Measurements from ENCODE around the gene COG1. TPM values are rescaled to one million over a fixed set of nuclear protein-coding genes. Genes with fewer than 3 reads are reported as not detected.

COG1 gene
- total RNA-seq, 1 experiment from 2014 or later = 41.2 TPM

GRCh38 chr17:73192206-73192893 lies 505 bp upstream of the COG1 start:
- H3K9me3 ChIP-seq (ENCODE audit: control insufficient read depth, insufficient read depth, low read depth, low read length) = no peaks in the 10 kb centered on the region
- H3K36me3 ChIP-seq (ENCODE audit: control insufficient read depth, insufficient read depth, low read length) = peaks cover 12% of the 10 kb centered on the region; the same call in 1 of the 2 replicates
- POLR2A ChIA-PET = interaction anchor here (0.5 to 0.9 kb wide), 3 partner anchors 51 to 528 kb away, joined by 5 to 7 read pairs (median 7); no protein-coding TSS in a partner anchor
- H3K27ac ChIP-seq (ENCODE audit: low read length) = peak overlapping the region; percentile 90
- peak overlapping the region; percentile 62 to 89 for H3K4me3 ChIP-seq (ENCODE audit: low read depth in 2 of 2, low read length in 2 of 2)
- TF ChIP-seq CTCF (IDR thresholded peaks at IDR 0.05) = no peak
- TF ChIP-seq TCF7L2 (IDR thresholded peaks at IDR 0.05; ENCODE audit: low read depth, low read length) = 0 out of 2 replicates have a peak, but pooled peaks have one; percentile 8
- TF ChIP-seq SIN3A (IDR thresholded peaks at IDR 0.05; ENCODE audit: borderline replicate concordance, insufficient read depth, low read depth, low read length) = peak; percentile 50; the same call in 1 of the 2 replicates
- TF ChIP-seq, protein P1, sequence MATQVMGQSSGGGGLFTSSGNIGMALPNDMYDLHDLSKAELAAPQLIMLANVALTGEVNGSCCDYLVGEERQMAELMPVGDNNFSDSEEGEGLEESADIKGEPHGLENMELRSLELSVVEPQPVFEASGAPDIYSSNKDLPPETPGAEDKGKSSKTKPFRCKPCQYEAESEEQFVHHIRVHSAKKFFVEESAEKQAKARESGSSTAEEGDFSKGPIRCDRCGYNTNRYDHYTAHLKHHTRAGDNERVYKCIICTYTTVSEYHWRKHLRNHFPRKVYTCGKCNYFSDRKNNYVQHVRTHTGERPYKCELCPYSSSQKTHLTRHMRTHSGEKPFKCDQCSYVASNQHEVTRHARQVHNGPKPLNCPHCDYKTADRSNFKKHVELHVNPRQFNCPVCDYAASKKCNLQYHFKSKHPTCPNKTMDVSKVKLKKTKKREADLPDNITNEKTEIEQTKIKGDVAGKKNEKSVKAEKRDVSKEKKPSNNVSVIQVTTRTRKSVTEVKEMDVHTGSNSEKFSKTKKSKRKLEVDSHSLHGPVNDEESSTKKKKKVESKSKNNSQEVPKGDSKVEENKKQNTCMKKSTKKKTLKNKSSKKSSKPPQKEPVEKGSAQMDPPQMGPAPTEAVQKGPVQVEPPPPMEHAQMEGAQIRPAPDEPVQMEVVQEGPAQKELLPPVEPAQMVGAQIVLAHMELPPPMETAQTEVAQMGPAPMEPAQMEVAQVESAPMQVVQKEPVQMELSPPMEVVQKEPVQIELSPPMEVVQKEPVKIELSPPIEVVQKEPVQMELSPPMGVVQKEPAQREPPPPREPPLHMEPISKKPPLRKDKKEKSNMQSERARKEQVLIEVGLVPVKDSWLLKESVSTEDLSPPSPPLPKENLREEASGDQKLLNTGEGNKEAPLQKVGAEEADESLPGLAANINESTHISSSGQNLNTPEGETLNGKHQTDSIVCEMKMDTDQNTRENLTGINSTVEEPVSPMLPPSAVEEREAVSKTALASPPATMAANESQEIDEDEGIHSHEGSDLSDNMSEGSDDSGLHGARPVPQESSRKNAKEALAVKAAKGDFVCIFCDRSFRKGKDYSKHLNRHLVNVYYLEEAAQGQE (IDR thresholded peaks at IDR 0.05; ENCODE audit: insufficient read depth in 1 of 2, low read depth in 2 of 2, low read length in 1 of 2) = no peak
- TF ChIP-seq POLR2AphosphoS5 (IDR thresholded peaks at IDR 0.05; ENCODE audit: low read depth, low read length) = peak; percentile 90
- CTCF ChIA-PET = interaction anchor here (0.6 to 1.1 kb wide), 4 partner anchors 170 to 636 kb away, joined by 4 to 5 read pairs (median 4); no protein-coding TSS in a partner anchor
- in situ Hi-C loops (cut with HindIII; ENCODE audit: low pct_unique_long_range_greater_than_20kb, low sequenced_read_pairs) (no loop called here), intact Hi-C loops (cut with micrococcal nuclease; ENCODE audit: unreplicated experiment) (loop anchor here (1.0 kb wide), 1 partner anchor 467 kb away; no protein-coding TSS in a partner anchor)
- H3K27me3 ChIP-seq (ENCODE audit: control insufficient read depth, insufficient read depth, low read length) = no peaks in the 10 kb centered on the region
- ATAC-seq = peak; percentile 82
- H3K4me1 ChIP-seq (ENCODE audit: control insufficient read depth, insufficient read depth, low read length) = peaks cover 14% of the 10 kb centered on the region; the same call in 1 of the 2 replicates
- DNase-seq (ENCODE audit: low read depth, low spot score) = no peak
- BruUV-seq (replicated peaks) = TSS peak; percentile 73

DNA sequence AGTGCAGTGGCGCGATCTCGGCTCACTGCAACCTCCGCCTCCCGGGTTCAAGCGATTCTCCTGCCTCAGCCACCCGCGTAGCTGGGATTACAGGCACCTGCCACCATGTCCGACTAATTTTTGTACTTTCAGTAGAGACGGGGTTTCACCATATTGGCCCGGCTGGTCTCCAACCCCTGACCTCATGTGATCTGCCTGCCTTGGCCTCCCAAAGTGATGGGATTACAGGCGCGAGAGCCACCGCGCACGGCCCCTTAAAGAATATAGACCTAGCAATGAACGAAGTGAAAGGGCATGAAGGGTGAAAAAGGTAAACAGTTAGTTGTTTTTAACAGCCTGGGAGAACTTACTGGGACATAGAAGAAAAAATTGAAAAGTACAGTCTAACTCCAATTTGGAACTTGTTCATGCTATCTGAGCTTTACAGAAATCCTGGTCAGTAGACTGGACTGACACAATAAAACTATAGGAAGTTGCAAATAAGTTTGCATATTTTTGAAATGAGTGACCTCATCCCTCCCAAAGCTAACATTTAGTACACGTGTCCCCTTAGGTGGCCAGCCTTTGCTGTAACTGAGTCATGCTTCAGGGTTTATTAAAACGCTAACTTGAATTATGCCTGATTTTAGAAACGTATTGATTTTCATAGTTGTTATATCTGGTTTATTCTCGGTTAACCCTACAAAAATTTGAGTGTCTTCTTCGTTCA lies 1.8 kb downstream of the COG1 start:
- intact Hi-C loops (cut with micrococcal nuclease; ENCODE audit: unreplicated experiment) = no loop called here
- CTCF ChIA-PET = interaction anchor here (0.6 to 1.1 kb wide), 3 partner anchors 101 to 1038 kb away, joined by 3 to 5 read pairs (median 3); no protein-coding TSS in a partner anchor
- Histone ChIP-seq H3K36me3 (ENCODE audit: control insufficient read depth, insufficient read depth, low read length) (peaks cover 16% of the 10 kb centered on the region; the same call in 1 of the 2 replicates), H3K9me3 (ENCODE audit: control insufficient read depth, insufficient read depth, low read depth, low read length) (no peaks in the 10 kb centered on the region), H3K4me1 (ENCODE audit: control insufficient read depth, insufficient read depth, low read length) (peaks cover 10% of the 10 kb centered on the region; the same call in 1 of the 2 replicates), H3K27me3 (ENCODE audit: control insufficient read depth, insufficient read depth, low read length) (no peaks in the 10 kb centered on the region), H3K27ac (ENCODE audit: low read length) (no peak overlapping the region), H3K4me3 (ENCODE audit: low read depth in 2 of 2, low read length in 2 of 2) (0 out of 4 replicates have a peak overlapping the region, but pooled peaks of 1 of the 2 experiments have one; percentile 3)
- TF ChIP-seq TCF7L2 (IDR thresholded peaks at IDR 0.05; ENCODE audit: low read depth, low read length) (no peak), CTCF (IDR thresholded peaks at IDR 0.05) (no peak), SIN3A (IDR thresholded peaks at IDR 0.05; ENCODE audit: borderline replicate concordance, insufficient read depth, low read depth, low read length) (no peak), POLR2AphosphoS5 (IDR thresholded peaks at IDR 0.05; ENCODE audit: low read depth, low read length) (no peak)
- TF ChIP-seq, protein P1 (IDR thresholded peaks at IDR 0.05; ENCODE audit: insufficient read depth in 1 of 2, low read depth in 2 of 2, low read length in 1 of 2) = no peak
- in situ Hi-C loops (cut with HindIII; ENCODE audit: low pct_unique_long_range_greater_than_20kb, low sequenced_read_pairs) = no loop called here
- BruUV-seq (replicated peaks) = TSS peak; percentile 68
- POLR2A ChIA-PET = no interaction called here
- DNase-seq (ENCODE audit: low read depth, low spot score) (no peak), ATAC-seq (no peak)

All from Panc1 (cell line).